ACHN (cell line): Measurements from ENCODE around the gene NDOR1.

Experiments used
- DNase-seq: peaks from one replicate; pipeline ENCODE4 v3.0.0-alpha.2; 2015
- in situ Hi-C: cut with HindIII; loops from 2 replicates; pipeline ENCODE4 v1.10.0; 2017; ENCODE audit warnings: low sequenced_read_pairs, low pct_ligation_motif_present, low pct_unique_long_range_greater_than_20kb

Gene NDOR1

GRCh38 chr9:137205126-137206069, at the start of gene NDOR1, which contains the start of gene TMEM203:
TSS of gene NDOR1 (plus strand) at chr9:137205700. CDS start at chr9:137205778, 78 bp downstream.
TSS of gene TMEM203 (minus strand) at chr9:137205648. CDS start at chr9:137205414, 234 bp downstream.
- in situ Hi-C loops: no loop called here
- peak; percentile 80 for DNase-seq

GRCh38 chr9:137156567-137157375, 48.7 kb upstream of the NDOR1 start:
- in situ Hi-C loops: no loop called here
- no peak for DNase-seq

- no peak for DNase-seq
- in situ Hi-C loops: no loop called here
Measured at GRCh38 chr9:137157618-137158415, 47.7 kb upstream of the NDOR1 start.

- DNase-seq: no peak
- in situ Hi-C loops: no loop called here
Measured at GRCh38 chr9:137158625-137159024, 46.9 kb upstream of the NDOR1 start.

GRCh38 chr9:137159105-137160053, 46.1 kb upstream of the NDOR1 start:
- in situ Hi-C loops: no loop called here
- DNase-seq: no peak

GRCh38 chr9:137160054-137160425, 45.5 kb upstream of the NDOR1 start:
- in situ Hi-C loops: no loop called here
- no peak for DNase-seq

GRCh38 chr9:137160716-137161557, 44.6 kb upstream of the NDOR1 start:
- no peak for DNase-seq
- in situ Hi-C loops: no loop called here

GRCh38 chr9:137161558-137162486, 43.7 kb upstream of the NDOR1 start:
- no peak for DNase-seq
- in situ Hi-C loops: no loop called here

GRCh38 chr9:137162505-137163364, 42.8 kb upstream of the NDOR1 start:
- DNase-seq: no peak
- in situ Hi-C loops: no loop called here

GRCh38 chr9:137163365-137163715, 42.2 kb upstream of the NDOR1 start:
- DNase-seq: no peak
- in situ Hi-C loops: no loop called here

- in situ Hi-C loops: no loop called here
- DNase-seq: no peak
Measured at GRCh38 chr9:137163805-137164204, 41.7 kb upstream of the NDOR1 start.

GRCh38 chr9:137164370-137165249, 40.9 kb upstream of the NDOR1 start:
- in situ Hi-C loops: no loop called here
- DNase-seq: no peak

GRCh38 chr9:137165250-137165836, 40.2 kb upstream of the NDOR1 start:
- DNase-seq: no peak
- in situ Hi-C loops: no loop called here
